ENCODE data around the gene AMPH. TPM values are rescaled to one million over a fixed set of nuclear protein-coding genes. Genes with fewer than 3 reads are reported as not detected.
"Not testable (repeated sequence)": the region's sequence is repeated elsewhere in the genome, so short reads cannot be mapped to it uniquely, and the experiment has no call there.

The AMPH gene
- polyA plus RNA-seq, 3 donors: 1.2 to 7.3 (median 2.9) TPM

DNA sequence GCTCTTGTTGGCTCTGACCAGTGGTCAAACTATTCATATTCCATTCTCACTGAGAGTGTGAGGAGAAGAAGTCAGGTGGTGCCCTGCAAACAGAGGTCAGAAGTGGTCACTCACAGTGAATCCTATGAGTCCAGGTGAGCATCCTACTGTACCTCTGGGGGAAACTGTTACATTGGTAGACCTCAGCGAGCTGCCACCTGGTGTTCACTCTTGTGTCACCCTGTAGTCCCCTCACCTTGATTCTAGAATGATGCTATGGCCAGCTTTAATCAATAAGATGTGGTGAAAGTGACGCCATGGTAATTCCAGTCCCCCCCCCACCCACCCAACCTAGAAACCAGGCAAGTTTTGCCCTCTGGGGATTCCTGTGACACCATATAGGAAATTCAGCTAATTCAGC is 1.2 kb upstream of the AMPH start:
- WGBS, 3 donors: 59 to 90% (median 89%) methylated on average over 2 of the region's 2 CpGs
- H3K27ac ChIP-seq (ENCODE audit: low read depth, low read length): no peak overlapping the region

DNA sequence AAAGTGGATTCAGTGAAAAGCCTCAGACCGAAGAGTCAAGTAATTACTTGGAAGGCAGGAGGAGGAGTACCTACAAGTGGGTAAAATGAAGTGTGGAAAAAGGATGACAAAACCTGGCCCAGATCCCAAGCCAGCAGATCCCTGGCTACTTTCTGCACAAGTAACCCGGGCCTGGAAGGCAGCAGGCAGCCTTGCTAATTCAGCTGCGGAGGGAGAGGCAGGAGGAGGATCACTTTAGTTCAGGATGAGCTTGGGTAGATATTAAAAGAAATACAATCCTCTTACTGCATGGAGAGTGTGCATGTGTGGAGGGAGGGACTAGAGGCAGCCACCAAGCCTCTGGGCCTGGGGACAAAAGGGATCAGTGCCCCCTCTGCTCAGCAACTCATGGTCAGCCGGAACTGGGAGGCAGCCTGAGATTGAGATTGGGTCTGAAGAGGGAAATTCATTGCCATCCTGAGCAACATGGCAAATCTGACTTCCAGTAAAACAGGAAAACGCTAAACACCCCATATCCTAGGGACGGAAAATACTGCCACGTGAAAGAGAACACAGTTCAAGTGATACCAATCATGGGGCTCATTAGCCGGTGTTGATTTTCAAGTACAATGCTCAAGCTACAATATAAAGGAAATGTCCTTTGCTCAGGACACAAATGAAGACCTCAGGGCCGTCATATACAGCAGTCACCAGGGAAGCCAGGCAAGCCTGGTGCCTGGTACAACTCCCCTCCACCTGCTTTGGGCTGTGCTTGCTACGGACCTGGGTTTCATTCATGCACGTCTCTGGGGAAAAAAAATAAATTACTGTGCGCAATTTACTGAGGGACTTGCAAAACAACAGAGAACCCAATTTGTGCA is 1.3 kb downstream of the AMPH start:
- WGBS, 3 donors: 48 to 59% (median 54%) methylated on average over 12 of the region's 12 CpGs
- no peak overlapping the region for H3K27ac ChIP-seq (ENCODE audit: low read depth, low read length)

DNA sequence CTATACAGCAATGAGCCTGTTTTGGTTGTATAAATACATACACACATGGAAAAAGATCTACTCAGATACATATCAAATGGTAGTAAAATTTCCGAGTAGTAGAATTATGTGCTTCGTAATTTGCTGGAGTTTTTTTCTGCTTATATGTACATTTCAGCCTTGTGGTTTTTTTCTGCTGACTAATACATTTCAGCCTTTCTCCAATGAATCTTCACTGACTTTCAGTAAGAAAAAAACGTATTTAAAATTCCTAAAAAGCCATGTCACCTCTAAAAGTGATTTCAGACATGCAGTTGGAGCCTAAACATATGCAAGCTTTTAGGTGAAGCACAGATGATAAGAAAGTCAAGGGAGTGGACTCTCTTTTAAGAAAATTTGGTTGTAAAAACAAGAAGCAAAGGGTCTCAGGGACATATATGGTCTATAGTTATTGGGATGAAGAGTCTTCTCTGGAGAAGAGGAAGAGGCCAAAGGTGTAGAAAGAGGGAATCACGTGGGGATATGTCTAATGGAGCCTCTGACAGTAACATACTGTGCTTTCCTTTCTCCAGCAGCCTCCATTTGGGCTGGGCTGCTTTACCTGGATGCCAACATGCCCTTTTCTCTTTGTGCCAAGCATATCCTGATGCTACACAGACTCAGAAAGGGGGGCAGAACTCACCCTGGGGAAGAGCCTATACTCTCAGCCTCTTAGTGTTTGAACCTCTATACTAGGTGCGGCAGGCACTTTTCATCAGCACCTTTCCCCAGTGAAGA is 2.4 kb downstream of the AMPH start:
- 70 to 81% (median 77%) methylated on average over 5 of the region's 5 CpGs for WGBS, 3 donors
- no peak overlapping the region for H3K27ac ChIP-seq (ENCODE audit: low read depth, low read length)

DNA sequence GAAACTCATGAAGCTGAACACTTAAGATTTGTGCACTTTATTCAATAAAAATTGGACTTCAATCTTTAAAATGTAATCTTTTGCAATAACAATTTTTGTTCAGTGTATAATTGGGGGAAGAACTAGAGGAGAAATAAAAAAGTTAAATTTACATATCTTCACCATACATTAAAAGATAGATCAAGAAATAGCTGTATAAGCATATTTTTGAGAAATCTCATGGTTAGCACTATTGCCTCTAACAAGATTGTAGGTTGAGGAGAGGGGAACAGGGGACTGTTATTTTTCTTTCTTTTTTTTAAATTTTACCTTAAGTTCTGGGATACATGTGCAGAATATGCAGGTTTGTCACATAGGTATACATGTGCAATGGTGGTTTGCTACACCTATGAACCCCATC is 5.3 kb downstream of the AMPH start:
- no peak overlapping the region for H3K27ac ChIP-seq (ENCODE audit: low read depth, low read length)

DNA sequence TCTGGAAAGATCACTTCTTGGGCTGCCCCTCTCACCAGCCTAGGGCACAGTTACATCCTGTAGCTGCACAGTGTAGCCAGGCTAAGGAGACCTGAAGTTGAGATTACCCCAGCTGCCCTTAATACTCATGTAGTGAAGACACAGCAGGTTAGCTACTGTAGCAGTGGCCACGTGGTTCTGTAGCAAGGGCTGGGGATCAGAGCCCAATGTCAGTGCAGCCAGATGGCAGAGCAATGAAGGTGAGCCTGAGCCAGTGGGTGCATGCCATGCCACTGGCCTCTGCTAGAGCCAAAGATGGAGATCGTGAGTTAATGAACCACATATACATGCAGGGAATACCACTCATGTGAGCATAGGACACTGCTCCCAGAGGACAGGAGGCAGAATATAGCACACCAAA is 15.5 kb downstream of the AMPH start:
- 54 to 68% (median 62%) methylated on average over 2 of the region's 2 CpGs for WGBS, 3 donors
- no peak overlapping the region for H3K27ac ChIP-seq (ENCODE audit: low read depth, low read length)

DNA sequence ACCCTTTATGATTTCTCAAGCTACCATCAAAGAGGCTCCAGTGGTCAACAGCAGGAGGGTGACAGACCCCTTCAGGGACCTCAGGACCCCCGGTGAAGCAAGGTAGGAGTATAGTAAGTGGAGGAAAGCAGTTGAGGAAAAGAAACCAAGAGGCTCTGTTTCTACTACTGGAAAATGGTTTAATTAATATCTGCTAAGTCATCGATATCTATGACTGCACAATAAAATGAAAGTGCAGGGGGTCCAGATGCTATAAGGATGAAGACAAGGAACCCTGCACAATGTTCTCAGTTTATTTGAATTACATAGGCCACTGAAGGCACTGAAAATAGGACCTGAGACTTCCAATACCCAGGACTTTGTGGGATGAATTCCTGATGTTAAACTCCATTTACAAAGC is 23.7 kb downstream of the AMPH start:
- H3K27ac ChIP-seq (ENCODE audit: low read depth, low read length): no peak overlapping the region

DNA sequence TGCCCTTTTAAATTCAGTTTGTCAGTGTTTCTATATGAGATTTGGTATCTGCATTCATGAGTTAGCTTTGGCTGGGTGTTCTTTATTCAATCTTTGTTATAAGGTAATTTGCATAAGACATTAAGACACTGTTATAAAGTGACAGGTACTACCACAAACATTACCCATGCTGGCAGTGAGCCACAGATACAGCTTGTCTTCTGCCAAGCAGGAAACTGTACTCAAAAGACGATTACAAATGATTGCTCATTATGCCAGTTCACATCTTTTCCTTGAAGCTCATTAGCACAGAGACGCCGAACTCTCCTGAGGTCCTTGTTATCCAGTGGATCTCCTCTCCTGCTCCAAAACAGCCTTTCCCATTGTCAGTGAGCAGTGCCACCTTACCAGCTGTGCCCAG is 30.4 kb downstream of the AMPH start:
- WGBS, 3 donors: 76 to 85% (median 80%) methylated on average over 3 of the region's 3 CpGs
- no peak overlapping the region for H3K27ac ChIP-seq (ENCODE audit: low read depth, low read length)

More for the DNA sequence above, 23.7 kb downstream of the AMPH start:
- 78 to 91% (median 90%) methylated on average over 2 of the region's 2 CpGs for WGBS, 3 donors

DNA sequence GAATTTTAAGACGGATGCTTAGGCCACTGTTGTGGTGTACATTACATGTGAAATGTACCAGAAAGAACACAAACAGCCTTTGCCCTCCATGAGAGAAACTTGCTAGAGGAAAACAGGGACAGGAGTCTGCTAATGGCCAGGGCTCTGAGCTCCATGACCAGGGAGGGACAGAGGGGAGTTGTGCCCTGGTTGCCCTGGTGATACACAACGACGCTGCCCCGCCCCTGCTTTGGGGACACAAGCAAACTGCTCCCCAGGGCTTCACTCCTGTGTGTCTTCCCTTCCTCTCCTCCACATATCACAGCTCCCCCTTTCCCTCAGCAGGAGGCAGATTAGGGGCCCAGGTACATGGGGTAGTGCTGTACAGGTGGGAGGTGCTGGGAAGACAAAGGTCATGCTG is 36.2 kb downstream of the AMPH start:
- no peak overlapping the region for H3K27ac ChIP-seq (ENCODE audit: low read depth, low read length)

DNA sequence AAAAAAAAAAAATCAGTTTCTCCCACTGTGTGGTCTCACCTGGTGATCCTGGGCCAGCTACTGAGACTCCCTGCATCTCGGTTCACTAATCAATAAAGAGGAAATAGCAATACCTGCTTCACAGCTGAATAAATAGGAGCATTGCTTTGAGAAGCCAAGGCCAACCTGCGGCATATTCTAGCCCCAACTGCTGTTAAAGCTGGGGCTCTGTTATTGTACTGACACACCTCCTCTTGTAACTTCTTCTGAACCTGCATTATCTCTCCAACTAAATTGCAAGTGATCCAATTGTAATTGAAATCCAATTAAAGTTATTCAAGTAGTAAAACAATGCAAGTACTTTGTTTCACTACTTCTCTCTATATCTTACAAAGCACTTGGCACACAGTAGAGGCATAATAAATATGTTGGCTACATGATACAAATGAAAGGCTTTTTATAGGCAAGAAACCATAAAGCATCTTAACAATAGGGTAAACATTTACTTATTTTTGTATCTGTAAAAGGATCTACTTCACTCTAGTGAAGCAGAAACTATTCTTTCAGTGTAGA is 38.4 kb downstream of the AMPH start:
- WGBS, 3 donors: 30 to 93% (median 91%) methylated on average over 2 of the region's 2 CpGs
- no peak overlapping the region for H3K27ac ChIP-seq (ENCODE audit: low read depth, low read length)

More for the DNA sequence above, 36.2 kb downstream of the AMPH start:
- WGBS, 3 donors: 58 to 69% (median 59%) methylated on average over 4 of the region's 4 CpGs

DNA sequence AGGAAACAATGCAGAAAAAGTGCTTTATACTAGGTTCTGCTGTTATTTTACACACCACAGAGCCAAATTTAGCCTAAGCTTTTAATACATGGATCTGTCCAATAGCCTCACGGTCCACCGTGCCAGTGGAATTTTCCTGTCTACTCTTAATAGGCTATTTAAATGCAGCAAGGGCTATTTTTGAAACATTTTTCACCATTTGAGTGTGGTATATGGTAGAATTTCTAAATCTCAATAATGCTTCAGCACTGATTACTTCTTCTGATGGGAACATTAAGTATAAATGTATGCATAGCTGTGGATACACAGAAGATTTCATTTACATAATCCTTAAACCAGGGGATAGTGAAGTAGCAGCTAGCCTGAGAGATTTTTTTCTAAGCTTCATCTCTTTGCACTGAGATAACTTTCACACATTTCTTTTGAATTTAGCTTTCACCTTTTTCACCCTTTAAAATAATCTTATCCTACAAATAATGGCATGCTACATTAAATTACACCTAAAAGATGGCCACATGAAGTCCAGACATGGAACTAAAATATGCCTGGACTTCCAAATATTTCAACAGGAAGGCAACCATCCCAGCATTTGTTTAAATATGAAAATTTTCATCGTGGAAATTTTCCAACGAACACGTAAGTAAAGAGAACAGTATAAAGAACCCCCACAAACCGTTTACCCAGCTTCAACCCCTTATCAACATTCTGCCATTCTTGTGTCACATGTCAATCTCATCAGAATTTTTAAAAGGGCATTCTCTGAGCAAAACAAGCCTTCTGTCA is 45.4 kb downstream of the AMPH start:
- H3K27ac ChIP-seq (ENCODE audit: low read depth, low read length): no peak overlapping the region
- 57 to 70% (median 68%) methylated on average over 6 of the region's 6 CpGs for WGBS, 3 donors

DNA sequence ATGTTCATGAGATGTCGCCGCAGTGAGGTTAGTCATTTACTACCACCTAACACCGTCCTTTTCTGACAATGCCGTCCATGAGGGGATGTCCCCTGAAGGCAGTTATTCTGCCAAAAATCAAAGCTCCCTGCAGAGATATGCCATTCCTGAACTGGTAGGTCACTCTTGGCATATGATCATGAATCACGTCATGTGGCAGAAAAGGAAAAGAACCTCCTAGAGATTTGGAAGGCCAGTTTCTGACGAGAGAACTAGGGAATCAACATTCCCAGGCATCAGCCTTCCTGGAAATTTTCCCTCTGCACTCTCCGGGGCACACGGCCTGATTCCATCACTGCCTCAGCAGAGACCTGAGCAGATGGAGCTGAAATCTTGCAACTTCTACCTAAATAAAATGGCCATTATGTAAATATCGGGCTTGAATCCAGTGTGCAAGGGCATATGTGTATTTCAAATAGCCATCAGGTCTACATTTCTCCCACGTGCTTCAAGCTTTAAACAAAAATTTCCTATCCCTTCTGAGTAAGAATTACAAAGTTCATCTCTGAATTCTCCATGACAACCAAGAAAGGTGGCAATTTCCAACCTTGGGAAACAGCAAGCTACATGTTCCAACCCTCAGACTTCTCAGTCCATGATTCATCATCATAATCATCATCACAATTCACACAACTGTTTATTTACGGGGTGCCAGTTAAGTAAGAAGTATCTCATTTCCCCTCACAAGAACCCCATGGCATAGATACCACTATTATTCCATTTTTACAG is 46.5 kb downstream of the AMPH start:
- H3K27ac ChIP-seq (ENCODE audit: low read depth, low read length): no peak overlapping the region
- 63 to 74% (median 69%) methylated on average over 11 of the region's 11 CpGs for WGBS, 3 donors

DNA sequence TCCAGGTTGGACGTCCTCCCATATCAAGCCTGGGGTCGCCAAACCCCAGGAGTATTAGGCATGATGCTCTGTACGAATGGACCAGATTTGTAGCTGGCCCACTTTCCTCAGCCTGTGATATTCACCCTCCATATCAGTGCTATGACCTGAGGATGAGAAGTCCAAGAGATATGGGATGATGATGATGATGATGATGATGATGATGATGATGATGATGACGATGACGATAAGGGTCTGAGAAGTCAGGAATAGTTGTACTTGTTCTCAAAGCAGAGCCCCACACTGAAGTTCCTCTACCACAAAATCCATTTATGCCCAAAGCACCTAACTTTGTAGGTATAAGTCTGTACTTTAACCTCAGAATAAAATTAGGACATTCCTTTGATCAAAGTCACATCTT is 50.7 kb downstream of the AMPH start:
- WGBS, 3 donors: 73 to 89% (median 75%) methylated on average over 5 of the region's 5 CpGs
- H3K27ac ChIP-seq (ENCODE audit: low read depth, low read length): no peak overlapping the region

DNA sequence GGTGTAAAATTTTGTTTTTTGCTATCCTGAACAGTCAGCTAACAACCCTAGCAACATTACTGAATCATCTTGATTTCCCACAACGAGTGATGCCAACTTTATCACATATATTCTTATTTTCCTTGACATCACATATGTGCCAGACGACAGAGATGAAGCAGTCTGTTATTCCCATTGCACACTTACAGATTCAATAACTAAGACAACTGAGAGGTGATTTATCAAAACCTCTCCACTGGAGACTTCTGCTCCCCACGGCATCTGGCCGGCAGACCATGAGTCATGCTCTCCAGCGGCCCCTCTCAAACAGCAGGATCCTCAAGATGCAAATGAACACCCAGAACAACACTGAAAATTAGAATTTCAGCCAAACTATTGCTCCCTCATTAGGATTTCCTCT is 57.1 kb downstream of the AMPH start:
- no peak overlapping the region for H3K27ac ChIP-seq (ENCODE audit: low read depth, low read length)
- 34 to 53% (median 44%) methylated on average over 5 of the region's 5 CpGs for WGBS, 3 donors

DNA sequence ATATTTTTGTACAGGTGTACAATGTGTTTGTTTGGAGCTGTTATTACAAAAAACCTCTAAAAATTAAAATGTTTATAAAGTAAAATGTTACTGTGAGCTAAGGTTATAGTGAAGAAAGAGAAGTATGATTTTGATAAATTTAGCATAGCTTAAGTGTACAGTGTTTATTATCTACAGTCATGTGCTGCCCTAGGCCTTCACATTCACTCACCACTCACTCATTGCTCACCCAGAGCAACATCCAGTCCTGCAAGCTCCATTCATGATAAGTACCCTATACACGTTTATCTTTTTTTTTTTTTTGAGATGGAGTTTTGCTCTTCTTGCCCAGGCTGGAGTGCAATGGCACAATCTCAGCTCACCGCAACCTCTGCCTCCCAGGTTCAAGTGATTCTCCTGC is 59.6 kb downstream of the AMPH start:
- 76 to 87% (median 86%) methylated on average over 2 of the region's 2 CpGs for WGBS, 3 donors
- H3K27ac ChIP-seq (ENCODE audit: low read depth, low read length): not testable (repeated sequence)

DNA sequence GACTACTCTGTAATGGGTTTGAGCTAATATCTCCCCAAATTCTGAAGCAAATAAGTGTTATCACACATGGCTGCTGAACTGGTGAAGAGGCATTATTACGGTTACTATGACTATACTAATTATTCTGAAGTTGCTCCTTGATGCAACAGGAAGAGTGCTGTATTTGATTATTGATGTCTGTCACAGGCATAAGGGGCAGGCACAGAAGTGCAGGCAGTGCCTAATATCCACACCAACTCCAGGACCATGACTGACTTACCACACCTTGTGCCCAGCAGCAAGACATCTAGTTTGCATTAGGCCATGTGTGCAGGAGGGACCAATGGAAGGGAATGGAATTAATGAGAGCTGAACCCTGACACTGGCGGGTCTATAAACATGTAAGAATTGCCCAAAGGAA is 62.7 kb downstream of the AMPH start:
- H3K27ac ChIP-seq (ENCODE audit: low read depth, low read length): no peak overlapping the region
- 71 to 94% (median 92%) methylated on average over 2 of the region's 2 CpGs for WGBS, 3 donors

DNA sequence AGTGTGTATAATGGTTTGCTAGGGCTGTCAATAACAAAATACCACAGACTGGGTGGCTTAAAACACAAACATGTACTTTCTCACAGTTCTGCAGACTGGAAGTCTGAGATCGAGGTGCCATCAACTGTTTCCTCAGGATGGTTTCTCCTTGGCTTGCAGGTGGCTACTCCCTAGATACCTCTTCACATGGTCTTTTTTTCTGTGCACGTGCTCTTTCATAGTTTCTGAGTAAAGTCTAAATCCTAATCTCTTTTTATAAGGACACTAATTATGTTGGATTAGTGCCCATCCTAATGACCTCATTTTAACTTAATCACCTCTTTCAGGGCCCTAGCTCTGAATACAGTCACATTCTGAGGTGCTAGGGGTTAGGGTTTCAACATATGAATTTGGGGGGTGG is 65.9 kb downstream of the AMPH start:
- no peak overlapping the region for H3K27ac ChIP-seq (ENCODE audit: low read depth, low read length)
- WGBS, 3 donors: 57 to 83% (median 69%) methylated on average over 2 of the region's 2 CpGs

DNA sequence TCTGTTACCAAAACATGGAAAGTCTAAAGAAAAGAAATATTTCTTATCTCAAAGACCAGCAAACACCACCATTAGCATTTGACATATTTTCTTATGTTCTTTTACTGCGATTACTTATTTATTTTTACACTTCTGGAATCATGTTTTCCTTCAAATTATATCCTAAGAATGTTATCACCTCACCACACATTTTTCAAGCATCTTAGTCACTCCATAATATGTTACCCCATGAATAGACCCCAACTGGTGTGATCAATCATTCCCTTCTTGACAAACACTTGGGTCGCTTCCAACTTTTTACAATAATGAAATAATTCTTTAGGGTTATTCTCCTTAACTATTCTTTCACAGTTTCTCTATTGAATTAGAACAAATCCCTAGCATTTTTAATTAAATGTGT is 67.4 kb downstream of the AMPH start:
- H3K27ac ChIP-seq (ENCODE audit: low read depth, low read length): no peak overlapping the region
- WGBS, 3 donors: 69 to 74% (median 73%) methylated on average over 2 of the region's 2 CpGs

DNA sequence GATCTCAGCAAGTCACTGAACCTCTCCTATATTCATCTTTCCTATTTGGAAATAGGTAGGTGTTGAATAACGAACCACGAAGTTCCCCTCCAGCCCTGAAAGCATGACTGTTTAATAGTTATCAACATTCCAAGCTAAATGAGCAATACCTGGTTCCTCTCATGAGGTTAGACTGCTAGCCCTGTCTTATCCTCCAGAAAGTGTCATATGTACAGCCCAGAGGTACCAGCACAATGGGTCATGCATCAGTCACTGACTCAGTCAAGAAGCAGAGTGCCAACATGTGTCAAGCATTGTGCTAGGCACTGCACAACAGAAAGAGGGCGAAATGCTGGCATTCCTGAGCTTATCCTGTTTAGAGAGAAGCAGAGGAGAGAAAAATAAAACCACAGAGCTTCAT is 70.0 kb downstream of the AMPH start:
- 67 to 86% (median 80%) methylated on average over 3 of the region's 3 CpGs for WGBS, 3 donors
- H3K27ac ChIP-seq (ENCODE audit: low read depth, low read length): no peak overlapping the region
